ENCODE data around the gene CKMT2.

DNA sequence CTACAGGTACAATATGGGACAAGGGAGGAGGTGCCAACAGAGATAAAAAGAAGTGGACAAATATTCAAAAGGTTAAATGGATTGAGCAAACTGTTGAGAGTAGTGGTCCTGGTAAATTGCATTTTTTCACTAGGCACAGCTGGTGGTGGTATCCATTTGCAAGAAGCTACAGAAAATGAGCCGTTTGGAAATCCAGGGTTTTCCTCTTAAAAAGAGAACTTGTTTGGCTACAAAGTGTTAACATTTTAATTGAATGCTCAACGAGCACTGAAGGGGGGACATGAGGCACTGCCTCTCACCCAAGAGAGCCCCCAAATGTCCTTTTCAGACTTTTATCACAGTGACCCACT lies 67.8 kb downstream of the CKMT2 start:
- TF ChIP-seq POLR2AphosphoS5 (IDR thresholded peaks at IDR 0.05) (no peak), CTCF (IDR thresholded peaks at IDR 0.05) (no peak)

Data from suprapubic skin (tissue), 3 donors.